GM19455 (cell line): Measurements from ENCODE around the gene SMPX.

ENCODE experiments used
- ATAC-seq: cut with Tn5 transposase; IDR thresholded peaks from one replicate; pipeline ENCODE4 v1.9.1; 2021; ENCODE audit not compliant: unreplicated experiment

Gene SMPX

GRCh38 chrX:21715337-21715736, 42.6 kb downstream of the SMPX start:
- ATAC-seq, result no peak

GRCh38 chrX:21711848-21712197, 46.1 kb downstream of the SMPX start:
- ATAC-seq, result no peak

DNA sequence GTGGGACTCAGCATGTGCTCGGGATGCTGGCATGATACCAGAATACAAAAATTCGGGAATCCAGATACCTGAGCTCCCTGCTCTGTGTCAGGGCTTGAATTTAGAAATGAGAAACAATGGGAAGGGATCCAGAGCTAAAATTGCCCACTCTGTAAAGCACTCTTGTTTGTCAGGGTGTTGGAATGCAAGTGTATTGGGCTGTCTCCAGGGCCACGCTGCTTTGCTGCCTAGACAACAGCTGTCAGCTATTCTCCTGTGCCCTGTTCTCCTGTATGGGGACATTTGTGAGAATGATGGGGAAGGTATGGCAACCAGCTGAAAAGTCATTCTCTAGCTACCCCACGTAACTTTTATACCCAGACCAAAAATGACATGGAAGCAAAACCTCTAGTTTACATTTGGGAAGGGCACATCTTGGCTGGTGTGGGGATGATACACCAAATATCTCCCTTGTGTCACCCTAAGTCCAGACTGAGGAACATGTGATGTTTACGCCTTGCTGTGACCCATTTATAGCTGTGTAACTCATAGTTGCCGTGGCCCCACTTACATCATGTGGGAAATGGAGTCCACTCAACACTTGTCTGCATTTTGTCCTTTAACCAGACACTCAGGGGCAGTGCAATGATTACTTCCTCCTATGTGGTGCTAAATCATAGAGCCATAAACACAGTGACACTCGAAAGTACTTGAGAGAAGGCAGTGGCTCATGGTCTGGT, 46.6 kb downstream of the SMPX start:
- no peak for ATAC-seq

- ATAC-seq, result no peak
These were observed 49.8 kb downstream of the SMPX start for GRCh38 chrX:21708116-21708515.

DNA sequence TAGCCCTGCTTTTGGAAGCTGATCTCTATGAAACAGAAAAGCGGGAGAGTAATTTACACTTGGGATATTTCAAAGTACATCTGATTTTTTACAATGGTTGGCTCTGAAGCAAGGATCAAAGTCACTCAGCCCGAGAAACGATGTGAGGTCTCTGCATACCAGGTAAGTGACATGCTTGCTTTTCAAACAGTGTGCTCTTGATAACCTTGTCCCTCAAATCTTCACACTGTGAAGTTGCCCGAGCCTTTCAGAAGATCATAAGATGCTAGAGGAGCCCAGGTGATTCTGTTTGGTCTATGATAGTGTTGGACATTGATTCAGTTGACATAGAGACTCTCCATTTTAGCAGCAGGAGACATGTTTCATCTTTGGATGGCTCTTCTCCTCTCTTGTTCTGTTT, 52.7 kb downstream of the SMPX start:
- no peak for ATAC-seq

- no peak for ATAC-seq
These were observed 55.2 kb downstream of the SMPX start for GRCh38 chrX:21702725-21703124.

DNA sequence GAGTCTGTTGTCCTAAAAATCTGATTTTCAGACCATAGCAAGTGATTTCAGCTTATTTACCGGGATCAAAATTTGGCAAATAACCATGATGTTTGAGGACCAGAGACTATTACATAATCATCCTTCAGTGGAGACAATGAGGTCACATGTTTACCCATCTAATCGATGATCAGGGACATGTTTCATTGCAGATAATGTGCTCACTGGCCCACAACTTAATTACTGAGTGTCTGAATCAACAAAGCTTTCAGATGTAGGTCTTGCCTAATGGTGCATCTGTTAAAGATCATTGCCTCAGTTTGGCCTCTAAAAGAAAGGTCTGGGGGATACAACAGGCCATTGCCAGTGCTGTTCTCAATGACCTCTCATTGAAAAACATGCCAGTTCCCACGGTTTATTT, 56.9 kb downstream of the SMPX start:
- no peak for ATAC-seq

DNA sequence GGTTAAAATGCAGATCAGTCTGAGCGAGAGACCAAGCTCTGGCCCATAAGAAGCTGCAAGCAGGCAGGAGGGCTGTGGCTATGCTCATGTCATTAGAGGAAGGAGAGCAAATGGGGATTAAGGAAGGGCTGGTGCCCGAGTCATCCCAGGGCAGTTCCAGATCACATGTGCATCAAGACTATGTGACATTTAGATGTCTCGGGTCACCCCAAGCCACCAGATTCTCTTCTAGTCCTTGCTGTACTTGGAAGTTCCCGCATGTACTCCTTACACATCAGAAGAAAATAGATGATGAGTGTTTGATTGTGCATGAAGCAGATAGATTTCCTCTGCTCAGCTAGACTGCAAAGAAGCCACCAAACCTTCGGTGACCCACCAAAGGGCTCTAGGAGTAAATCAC, 57.6 kb downstream of the SMPX start:
- ATAC-seq, result no peak

GRCh38 chrX:21699136-21699535, 58.8 kb downstream of the SMPX start:
- no peak for ATAC-seq

- no peak for ATAC-seq
These were observed 59.6 kb downstream of the SMPX start for GRCh38 chrX:21698272-21698671.

DNA sequence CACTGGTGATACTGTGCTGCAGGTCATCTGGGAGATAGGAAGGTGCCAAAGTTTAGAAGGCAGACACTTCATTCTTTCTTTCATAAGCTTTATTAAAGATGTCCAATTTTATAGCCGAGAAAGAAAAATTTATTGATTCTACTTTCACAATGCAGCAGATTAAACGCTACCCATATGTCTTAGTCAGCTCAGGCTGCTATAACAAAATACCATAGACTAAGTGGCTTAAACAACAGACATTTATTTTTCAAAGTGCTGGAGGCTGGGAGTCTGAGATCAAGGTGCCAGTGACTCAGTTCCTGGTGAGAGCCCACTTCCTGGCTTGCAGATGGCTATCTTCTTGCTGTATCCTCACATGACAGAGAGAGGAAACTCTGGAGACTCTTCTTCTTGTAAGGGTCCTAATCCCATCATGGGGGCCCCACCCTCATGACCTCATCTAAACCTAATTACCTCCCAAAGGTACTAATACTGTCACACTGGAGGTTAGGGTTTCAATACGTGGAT, 66.4 kb downstream of the SMPX start:
- no peak for ATAC-seq

- ATAC-seq, result no peak
These were observed 74.0 kb downstream of the SMPX start for GRCh38 chrX:21683941-21684340.

DNA sequence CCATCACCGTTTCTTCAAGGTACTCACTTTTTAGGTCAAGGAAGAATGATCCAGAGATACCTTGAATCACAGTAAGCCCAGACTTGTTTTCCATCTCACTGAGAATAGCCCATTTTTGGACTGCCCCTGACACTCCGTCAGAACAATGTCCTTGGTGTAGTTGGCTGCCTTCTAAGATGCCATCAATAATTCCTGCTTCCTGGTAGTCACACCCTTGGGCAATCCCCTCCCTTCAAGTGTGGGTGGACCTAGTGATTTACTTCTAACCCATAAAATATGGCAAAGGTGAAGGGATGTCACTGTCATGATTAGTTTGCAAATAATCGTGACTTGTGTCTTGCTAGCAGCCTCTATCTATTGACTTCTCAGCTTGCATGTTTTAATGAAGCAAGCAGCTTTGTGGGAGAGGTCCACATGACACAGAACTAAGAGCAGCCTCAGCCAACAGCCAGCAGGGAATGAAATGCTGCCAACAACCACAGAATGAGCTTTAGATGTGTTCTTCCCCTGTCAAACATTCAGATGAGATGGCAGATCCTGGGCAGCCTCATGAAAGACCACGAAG, 79.8 kb downstream of the SMPX start:
- ATAC-seq, result no peak

GRCh38 chrX:21675931-21676330, 82.0 kb downstream of the SMPX start:
- ATAC-seq, result no peak

- no peak for ATAC-seq
These were observed 83.3 kb downstream of the SMPX start for GRCh38 chrX:21674430-21675186.

- ATAC-seq, result no peak
These were observed 91.2 kb downstream of the SMPX start for GRCh38 chrX:21666679-21667078.

DNA sequence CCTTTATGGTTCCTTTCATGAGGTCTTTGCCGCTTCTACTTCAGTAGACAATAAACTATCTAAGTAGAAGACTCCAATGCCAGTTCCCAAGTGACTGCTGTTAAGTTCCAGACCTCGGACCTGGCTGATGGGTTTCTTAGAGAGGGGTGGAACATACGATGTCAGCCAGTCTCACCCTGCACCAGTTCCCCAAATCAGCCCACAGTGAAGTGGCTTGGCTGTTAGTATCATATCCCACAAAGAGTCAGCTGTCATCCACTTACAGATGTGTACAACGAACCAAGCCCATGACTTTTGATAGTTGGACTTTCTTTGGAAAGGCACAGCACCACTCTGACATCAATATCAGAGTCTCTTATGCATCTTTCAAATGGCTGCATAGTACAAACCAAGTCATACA, 91.7 kb downstream of the SMPX start:
- ATAC-seq, result no peak

DNA sequence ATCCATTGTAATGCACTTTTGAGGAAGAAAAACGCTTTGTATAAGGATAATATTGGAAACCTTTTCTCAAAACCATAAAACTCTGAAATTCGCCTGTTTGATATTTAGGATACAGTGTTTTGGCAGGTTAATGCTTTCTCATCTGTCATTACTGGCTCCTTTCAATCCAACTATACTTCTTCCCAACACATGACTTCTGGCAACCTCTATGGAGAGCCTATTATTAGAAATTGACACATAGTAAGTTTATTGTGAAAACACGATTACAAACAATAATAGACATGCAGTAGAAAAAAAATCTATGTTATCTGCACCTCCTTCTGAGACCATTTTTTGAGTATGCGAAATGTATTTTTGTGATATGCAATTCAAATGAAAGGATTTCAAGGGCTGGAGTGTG, 95.2 kb downstream of the SMPX start:
- no peak for ATAC-seq

GRCh38 chrX:21661316-21661715, 96.6 kb downstream of the SMPX start:
- ATAC-seq, result no peak

DNA sequence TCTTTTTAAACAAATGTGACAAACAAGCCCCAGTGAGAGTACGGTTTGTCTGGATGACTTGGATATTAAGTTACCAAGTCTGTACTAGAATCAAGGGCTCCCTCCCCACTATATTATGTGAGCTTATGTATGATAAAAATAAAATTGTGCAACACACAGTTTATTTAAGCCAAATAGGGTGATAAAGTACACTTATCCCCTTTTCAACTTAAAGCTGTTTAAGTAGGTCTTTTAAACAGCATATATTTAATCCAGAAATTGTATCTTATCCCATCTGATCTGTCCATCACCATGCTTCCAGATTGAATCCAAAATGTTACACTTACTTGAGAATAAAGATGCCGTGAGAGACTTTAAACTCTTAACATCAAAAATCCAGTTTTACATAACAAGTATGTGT, 97.8 kb downstream of the SMPX start:
- ATAC-seq, result no peak

- no peak for ATAC-seq
These were observed 98.6 kb downstream of the SMPX start for GRCh38 chrX:21659320-21659719.

DNA sequence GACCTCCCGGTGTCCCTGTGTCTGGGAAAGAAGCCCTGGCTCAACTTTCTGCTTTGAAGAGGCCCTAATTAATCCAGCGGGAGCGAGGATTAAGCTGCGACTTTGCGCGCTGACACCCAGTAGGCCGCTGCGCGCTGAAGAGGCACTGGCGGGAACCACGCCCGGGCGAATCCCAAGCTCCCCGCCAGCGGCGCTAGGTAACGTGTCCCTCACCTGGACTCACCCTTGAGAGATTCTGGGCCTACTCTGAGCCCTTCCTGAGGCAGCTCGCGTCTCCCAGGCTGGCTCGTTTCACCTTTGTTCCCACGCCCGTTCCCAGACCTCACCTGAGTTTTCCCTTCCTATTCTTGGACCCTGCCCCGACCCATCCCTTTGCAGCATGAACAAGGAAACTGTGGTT, 99.2 kb downstream of the SMPX start:
- no peak for ATAC-seq
